NCI-H1694 (cell line): ENCODE results near the gene ABCC3.

ENCODE experiments used
- DNase-seq: peaks from one replicate; lab custom pipeline; 2025; lab: John Stamatoyannopoulos, UW

The ABCC3 gene, protein sequence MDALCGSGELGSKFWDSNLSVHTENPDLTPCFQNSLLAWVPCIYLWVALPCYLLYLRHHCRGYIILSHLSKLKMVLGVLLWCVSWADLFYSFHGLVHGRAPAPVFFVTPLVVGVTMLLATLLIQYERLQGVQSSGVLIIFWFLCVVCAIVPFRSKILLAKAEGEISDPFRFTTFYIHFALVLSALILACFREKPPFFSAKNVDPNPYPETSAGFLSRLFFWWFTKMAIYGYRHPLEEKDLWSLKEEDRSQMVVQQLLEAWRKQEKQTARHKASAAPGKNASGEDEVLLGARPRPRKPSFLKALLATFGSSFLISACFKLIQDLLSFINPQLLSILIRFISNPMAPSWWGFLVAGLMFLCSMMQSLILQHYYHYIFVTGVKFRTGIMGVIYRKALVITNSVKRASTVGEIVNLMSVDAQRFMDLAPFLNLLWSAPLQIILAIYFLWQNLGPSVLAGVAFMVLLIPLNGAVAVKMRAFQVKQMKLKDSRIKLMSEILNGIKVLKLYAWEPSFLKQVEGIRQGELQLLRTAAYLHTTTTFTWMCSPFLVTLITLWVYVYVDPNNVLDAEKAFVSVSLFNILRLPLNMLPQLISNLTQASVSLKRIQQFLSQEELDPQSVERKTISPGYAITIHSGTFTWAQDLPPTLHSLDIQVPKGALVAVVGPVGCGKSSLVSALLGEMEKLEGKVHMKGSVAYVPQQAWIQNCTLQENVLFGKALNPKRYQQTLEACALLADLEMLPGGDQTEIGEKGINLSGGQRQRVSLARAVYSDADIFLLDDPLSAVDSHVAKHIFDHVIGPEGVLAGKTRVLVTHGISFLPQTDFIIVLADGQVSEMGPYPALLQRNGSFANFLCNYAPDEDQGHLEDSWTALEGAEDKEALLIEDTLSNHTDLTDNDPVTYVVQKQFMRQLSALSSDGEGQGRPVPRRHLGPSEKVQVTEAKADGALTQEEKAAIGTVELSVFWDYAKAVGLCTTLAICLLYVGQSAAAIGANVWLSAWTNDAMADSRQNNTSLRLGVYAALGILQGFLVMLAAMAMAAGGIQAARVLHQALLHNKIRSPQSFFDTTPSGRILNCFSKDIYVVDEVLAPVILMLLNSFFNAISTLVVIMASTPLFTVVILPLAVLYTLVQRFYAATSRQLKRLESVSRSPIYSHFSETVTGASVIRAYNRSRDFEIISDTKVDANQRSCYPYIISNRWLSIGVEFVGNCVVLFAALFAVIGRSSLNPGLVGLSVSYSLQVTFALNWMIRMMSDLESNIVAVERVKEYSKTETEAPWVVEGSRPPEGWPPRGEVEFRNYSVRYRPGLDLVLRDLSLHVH (N-terminal part only)

DNA sequence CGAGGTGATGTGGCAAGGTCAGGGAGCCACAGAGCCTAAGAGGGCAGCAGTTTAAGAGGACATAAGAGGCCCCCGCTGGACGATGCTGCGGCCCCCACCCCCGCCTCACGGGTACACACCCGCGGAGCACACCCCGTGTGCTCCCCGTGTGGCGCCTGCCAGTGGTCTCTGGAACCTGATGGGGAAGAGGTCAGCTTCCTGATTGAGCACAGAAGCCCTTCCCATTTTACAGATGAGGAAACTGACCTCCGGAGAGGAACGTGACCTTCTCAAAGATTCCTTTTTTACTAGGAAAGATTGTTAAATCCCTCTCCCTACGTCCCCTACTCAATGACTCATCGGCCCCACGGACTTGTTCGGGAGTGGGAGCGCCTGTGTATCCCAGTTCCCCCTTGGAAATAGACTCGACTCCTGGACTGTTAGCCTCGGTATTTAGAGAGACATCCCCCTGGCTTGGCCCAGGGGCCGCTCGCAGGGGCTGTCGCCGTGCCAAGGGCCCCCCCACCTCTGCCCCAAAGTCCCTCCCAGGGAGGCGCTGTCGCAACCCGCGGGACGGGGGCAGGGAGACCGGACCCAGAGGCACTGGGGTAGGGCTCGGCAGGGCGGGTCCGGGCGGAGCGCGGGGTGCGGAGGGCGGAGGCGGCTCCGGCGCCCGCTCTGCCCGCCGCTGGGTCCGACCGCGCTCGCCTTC is at the start of gene ABCC3:
Gene ABCC3, plus strand, starts transcription at position 658 of the 691 bp plus-strand sequence. CDS start 56 bp downstream, outside the sequence.
- no peak for DNase-seq

DNA sequence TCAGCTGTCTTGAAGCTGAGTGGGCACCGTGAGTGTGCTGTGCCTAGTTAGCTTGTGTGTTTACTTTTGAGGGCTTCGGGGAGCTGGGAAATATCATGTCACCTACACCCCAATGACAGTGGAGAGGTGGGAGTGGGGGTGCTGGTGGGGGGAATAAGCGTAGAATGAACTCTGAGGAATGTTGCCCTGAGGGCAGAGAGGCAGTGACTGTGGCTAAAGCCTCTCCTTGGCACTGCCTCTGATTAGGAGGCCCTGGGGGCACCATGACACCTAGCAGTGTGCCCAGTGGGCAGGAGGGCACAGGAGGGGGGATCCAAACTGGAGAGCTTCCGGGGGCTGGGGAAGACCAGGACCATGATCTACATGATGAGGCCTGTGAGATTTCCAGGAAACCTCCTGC is 49.3 kb upstream of the ABCC3 start:
- DNase-seq: no peak

DNA sequence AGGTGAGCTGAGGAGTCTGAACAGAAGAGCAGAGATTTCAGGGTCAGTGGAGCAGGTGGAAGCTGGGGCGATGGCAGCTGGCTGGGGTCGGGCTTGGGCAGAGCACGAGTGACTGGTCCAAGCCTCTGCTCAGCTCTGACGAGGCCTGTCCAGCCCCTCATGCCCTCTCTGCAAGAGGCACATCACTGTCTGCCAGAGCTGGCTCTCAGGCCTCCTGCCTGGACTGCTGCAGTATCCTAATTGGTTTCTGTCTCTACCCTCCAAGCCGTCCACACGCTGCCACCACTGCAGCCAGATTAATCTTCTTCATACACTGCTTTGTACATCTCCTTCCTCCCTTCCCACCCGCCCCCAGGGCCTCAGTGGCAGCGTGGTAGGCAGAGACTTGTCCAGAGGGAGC is 48.8 kb upstream of the ABCC3 start:
- DNase-seq: no peak

- DNase-seq: no peak
Measured at GRCh38 chr17:50586421-50587247, 48.0 kb upstream of the ABCC3 start.

DNA sequence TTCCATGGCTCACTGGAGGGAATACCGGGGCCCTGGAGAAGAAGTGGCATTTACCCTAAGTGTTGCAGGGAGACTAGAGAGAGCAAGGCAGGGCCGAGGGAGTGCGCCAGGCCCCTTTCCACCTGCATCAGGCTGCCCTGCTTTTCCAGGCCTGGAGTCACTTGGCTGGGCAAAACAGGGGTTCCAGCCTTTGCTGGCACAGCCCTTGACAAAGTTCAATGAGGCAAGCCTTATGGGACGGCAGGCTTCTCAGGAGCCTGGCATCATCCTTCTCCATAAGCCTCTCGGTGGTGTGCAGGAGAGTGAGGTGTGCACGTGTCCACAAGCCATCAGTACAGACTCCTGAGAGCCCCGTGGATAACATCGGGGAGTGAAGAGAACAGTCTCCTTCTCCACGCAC is 47.1 kb upstream of the ABCC3 start:
- no peak for DNase-seq

- DNase-seq: no peak
Measured at GRCh38 chr17:50588391-50589049, 46.2 kb upstream of the ABCC3 start.

DNA sequence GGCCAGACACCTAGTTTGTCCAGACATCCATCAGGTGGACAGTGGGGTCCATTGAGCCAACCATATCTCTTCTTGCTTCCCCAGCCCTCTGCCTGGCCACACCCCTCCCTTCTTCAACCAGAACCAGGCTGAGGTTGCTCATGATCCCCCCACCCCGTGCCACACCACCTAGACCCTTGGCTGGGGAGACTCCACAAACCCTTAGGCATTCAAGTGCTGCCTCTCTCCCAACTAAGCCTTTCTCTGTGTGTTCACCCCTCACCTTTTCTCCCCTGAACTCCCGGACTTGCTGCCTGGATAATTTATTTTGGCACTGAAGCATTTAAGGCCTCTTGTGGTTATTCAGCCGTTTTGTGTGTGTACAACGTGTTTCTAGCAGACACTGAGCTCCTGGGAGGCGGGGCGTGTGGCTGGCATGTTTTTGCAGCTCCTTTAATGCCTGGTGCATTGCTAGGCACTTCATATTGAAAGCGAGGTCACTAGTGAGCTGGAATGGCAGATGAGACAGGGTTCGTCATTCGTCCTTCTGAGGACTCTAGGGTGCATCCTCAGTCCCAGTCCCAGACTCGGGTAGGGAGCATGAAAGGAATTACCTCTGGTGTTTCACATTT is 45.5 kb upstream of the ABCC3 start:
- no peak for DNase-seq

DNA sequence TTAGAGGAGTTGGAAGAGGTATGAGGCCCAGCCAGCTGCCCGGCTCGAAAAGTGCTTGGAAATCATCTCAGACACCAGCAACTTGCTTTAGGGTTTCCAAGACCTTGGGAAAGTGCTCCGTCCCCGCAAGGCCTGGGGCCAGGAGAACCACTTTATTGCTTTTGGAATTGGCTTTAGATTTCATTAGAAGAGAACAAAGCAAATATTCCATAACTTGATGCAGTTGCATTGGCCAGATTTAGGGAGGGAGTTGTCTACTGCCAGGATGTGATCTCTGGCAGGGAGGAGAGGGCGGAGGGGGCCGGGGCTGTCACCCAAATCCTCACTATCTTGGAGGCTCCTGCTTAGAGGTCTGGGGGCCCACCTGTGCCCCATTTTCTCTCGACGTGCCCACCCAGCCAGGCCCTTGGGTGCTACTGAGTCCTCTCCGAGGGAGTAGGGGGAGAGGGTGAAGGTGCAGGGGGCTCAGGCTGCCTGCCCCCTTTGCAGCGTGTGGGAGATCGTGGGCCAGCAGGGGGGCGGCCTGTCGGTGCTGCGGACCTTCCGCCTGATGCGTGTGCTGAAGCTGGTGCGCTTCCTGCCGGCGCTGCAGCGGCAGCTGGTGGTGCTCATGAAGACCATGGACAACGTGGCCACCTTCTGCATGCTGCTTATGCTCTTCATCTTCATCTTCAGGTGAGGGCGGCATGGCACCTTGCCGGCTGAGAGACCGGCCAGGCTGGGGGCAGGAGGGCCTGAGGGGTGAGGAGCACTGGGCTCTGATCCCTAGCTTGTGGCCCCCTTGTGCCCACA is 43.5 kb upstream of the ABCC3 start:
- DNase-seq: no peak

- peak; percentile 51 for DNase-seq
Measured at GRCh38 chr17:50593321-50593720, 41.4 kb upstream of the ABCC3 start.

GRCh38 chr17:50594128-50594823 is 40.4 kb upstream of the ABCC3 start:
- DNase-seq: no peak

DNA sequence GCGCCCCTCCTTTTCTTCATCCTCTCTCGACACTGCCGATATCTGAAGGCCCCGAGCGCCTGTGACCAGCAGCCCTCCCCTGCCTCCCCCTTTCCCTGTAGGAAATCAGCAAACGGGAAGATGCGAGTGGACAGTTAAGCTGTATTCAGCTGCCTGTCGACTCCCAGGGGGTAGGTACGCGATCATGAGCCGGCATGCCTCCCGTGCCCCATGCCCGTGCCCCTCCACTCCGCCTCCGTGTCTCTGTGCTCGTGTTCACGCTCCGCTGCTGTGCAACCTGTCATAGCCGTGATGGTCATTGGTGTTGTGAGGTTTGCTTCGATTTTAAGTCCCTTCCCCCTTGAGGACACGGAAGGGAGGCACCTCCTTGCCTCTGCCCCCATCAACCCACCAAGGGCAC is 39.8 kb upstream of the ABCC3 start:
- DNase-seq: no peak

- no peak for DNase-seq
Measured at GRCh38 chr17:50596191-50597037, 38.3 kb upstream of the ABCC3 start.

- no peak for DNase-seq
Measured at GRCh38 chr17:50598487-50598886, 36.2 kb upstream of the ABCC3 start.

DNA sequence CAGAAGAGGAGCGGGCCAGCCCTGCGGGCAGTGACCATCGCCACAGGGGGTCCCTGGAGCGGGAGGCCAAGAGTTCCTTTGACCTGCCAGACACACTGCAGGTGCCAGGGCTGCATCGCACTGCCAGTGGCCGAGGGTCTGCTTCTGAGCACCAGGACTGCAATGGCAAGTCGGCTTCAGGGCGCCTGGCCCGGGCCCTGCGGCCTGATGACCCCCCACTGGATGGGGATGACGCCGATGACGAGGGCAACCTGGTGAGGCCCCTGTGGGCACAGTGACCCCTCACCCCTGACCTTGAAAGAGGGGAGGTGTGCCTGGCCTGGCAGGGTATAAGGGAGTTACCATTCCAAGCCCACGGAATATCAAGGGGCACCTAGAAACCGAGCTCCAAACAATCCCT is 35.1 kb upstream of the ABCC3 start:
- DNase-seq: no peak

DNA sequence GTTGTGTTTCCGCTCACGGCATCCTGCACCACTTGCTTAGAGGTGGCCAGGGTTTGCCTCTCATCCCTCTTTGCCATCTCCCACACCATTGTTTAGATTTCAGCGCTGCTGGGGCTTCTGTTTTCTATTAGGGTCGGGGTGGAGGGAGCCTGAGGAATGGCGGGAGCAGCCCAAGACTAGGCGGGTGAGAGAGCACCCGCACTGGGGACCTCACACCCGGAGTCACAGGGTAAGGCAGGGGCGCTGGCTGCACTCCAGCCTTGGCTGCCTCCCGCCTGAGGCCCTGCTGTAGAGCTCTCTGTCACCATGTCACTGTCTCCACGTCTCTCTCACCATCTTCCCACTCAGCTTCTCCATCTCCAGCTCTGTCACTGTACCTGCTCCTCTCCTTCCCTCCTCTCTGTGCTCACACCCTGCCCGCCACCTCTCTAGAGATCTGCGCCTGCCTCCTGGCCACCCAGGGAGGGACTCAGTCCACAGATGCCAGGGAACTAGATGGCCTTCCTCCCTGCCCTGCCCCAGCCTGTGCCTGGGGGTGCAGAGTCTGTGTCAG is 32.8 kb upstream of the ABCC3 start:
- DNase-seq: no peak

- no peak for DNase-seq
Measured at GRCh38 chr17:50602836-50603235, 31.8 kb upstream of the ABCC3 start.

DNA sequence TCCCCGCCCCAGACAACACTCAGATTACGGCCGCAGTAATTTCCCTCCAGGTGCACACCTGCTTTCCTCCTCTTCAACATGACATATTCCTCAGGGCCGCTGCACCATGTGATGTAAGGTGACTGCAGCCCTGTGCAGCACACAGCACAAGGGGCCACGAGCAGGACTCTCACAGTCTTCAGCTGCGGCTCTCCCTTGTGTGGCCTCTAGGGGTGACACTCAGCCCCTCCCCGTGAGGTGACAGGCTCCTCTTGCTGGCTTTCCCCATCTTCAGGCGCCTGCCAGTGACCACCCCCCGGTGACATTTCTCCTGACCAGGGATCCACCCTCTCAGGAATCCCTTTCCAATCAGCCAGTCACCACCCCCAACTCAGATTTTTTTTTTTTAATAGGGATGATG is 31.3 kb upstream of the ABCC3 start:
- no peak for DNase-seq
